H1 (cell line): ENCODE measurements around the gene GDAP2. TPM values are rescaled to one million over a fixed set of nuclear protein-coding genes. Genes with fewer than 3 reads are reported as not detected.

ENCODE experiments used
- CTCF ChIA-PET: fragments of 300-600 bp; sonication (Branson Sonifier 250); formaldehyde crosslinking; loops from one replicate; lab custom pipeline; 2021; ENCODE audit not compliant: partially characterized antibody; lab: Charles Lee
- POLR2A ChIA-PET: fragments of 300-600 bp; sonication (Branson Sonifier 250); formaldehyde crosslinking; loops from one replicate; lab custom pipeline; 2021; ENCODE audit warnings: inconsistent platforms; ENCODE audit not compliant: partially characterized antibody; lab: Charles Lee
- DNase-seq, 2 experiments: peaks; one replicate each; pipeline versions ENCODE4 v3.0.0 to v3.0.0-alpha.2; 2010 to 2022; ENCODE audit warnings: low spot score in 2 of 2, low read depth in 1 of 2, mixed read lengths in 1 of 2
- FAIRE-seq: peaks from 2 replicates; lab custom pipeline; 2011; peaks lifted over from hg19 to GRCh38; lab: Jason Lieb, UNC
- H2AFZ ChIP-seq: 2 replicates; pipeline ENCODE4 v1.8.1; 2012; ENCODE audit warnings: low read length, inconsistent platforms
- H2AK5ac ChIP-seq: 2 replicates; pipeline ENCODE4 v1.6.1; 2013; ENCODE audit warnings: low read depth, low read length
- H2BK120ac ChIP-seq: replicated peaks from 2 replicates; pipeline ENCODE3; 2013; ENCODE audit warnings: low read depth, low read length, inconsistent platforms
- H2BK12ac ChIP-seq: 2 replicates; pipeline ENCODE4 v1.6.1; 2013; ENCODE audit warnings: low read depth, low read length
- H2BK15ac ChIP-seq: 2 replicates; pipeline ENCODE4 v1.6.1; 2013; ENCODE audit warnings: low read length
- H2BK20ac ChIP-seq: 2 replicates; pipeline ENCODE4 v1.6.1; 2013; ENCODE audit warnings: low read length
- H2BK5ac ChIP-seq: 2 replicates; pipeline ENCODE4 v1.6.1; 2013; ENCODE audit warnings: low read depth, low read length
- H3K14ac ChIP-seq: 2 replicates; pipeline ENCODE4 v1.6.1; 2013; ENCODE audit warnings: inconsistent platforms; ENCODE audit not compliant: insufficient read length
- H3K18ac ChIP-seq: 2 replicates; pipeline ENCODE4 v1.6.1; 2013; ENCODE audit warnings: low read length; ENCODE audit errors: extremely low read depth
- H3K23ac ChIP-seq: 2 replicates; pipeline ENCODE4 v1.6.1; 2013; ENCODE audit warnings: inconsistent platforms; ENCODE audit not compliant: insufficient read length
- H3K23me2 ChIP-seq: 2 replicates; pipeline ENCODE4 v1.6.1; 2013; ENCODE audit warnings: low read depth, low read length
- H3K27ac ChIP-seq: 2 replicates; pipeline ENCODE4 v1.6.1; 2011; ENCODE audit warnings: low read depth, low read length, inconsistent platforms
- H3K27me3 ChIP-seq, 4 experiments: replicated peaks in 1 of 4; 1 replicate in 1 of 4; 2 replicates in 3 of 4; pipeline versions ENCODE4 v1.6.1 to v1.8.1; 2011 to 2013; ENCODE audit warnings: low read length in 3 of 4, mild to moderate bottlenecking in 3 of 4, inconsistent platforms in 2 of 4, mixed read lengths in 2 of 4, moderate library complexity in 1 of 4; ENCODE audit not compliant: control insufficient read depth in 3 of 4, insufficient read depth in 3 of 4; ENCODE audit errors: extremely low read depth in 1 of 4
- H3K36me3 ChIP-seq, 4 experiments: 2 replicates each; pipeline versions ENCODE4 v1.6.1 to v1.8.1; 2011 to 2013; ENCODE audit warnings: mild to moderate bottlenecking in 4 of 4, low read length in 3 of 4, moderate library complexity in 2 of 4, control low read depth in 1 of 4, inconsistent platforms in 1 of 4; ENCODE audit not compliant: insufficient read depth in 4 of 4, control insufficient read depth in 2 of 4
- H3K4ac ChIP-seq: replicated peaks from 2 replicates; pipeline ENCODE3; 2013; ENCODE audit warnings: low read length, low read depth, mixed read lengths, inconsistent platforms; ENCODE audit not compliant: insufficient read length
- H3K4me1 ChIP-seq, 4 experiments: replicated peaks in 1 of 4; 1 replicate in 1 of 4; 2 replicates in 3 of 4; pipeline versions ENCODE4 v1.6.1 to v1.8.1; 2011 to 2013; ENCODE audit warnings: low read length in 3 of 4, inconsistent platforms in 2 of 4, mixed read lengths in 1 of 4; ENCODE audit not compliant: insufficient read depth in 4 of 4, control insufficient read depth in 3 of 4
- H3K4me2 ChIP-seq, 2 experiments: 2 replicates each; pipeline versions ENCODE4 v1.6.1 to v1.8.1; 2011 to 2013; ENCODE audit warnings: low read depth in 2 of 2, low read length in 2 of 2, control low read depth in 1 of 2, inconsistent platforms in 1 of 2, mild to moderate bottlenecking in 1 of 2; ENCODE audit not compliant: insufficient read depth in 1 of 2
- H3K4me3 ChIP-seq, 4 experiments: fragments of 200-600, 300-600 bp in 1 of 4; sonication (generic), shearing (Covaris generic), sonication (Bioruptor Twin) in 1 of 4; 2 replicates each; pipeline versions ENCODE4 v1.5.1 to v1.8.1; 2011 to 2016; ENCODE audit warnings: low read length in 4 of 4, low read depth in 3 of 4, control low read depth in 2 of 4, inconsistent platforms in 2 of 4, mild to moderate bottlenecking in 2 of 4, mixed read lengths in 1 of 4, moderate library complexity in 1 of 4; ENCODE audit not compliant: insufficient read depth in 2 of 4; ENCODE audit errors: extremely low read depth in 1 of 4
- H3K56ac ChIP-seq: replicated peaks from 2 replicates; pipeline ENCODE3; 2013; ENCODE audit warnings: low read depth, mild to moderate bottlenecking, mixed read lengths, low read length, inconsistent platforms; ENCODE audit not compliant: insufficient read length
- H3K79me1 ChIP-seq: 2 replicates; pipeline ENCODE4 v1.6.1; 2013; ENCODE audit warnings: low read depth, low read length, control low read depth
- H3K79me2 ChIP-seq, 2 experiments: 2 replicates each; pipeline versions ENCODE4 v1.6.1 to v1.8.1; 2012 to 2013; ENCODE audit warnings: low read length in 2 of 2, mild to moderate bottlenecking in 2 of 2, inconsistent platforms in 1 of 2; ENCODE audit not compliant: insufficient read depth in 2 of 2, control insufficient read depth in 1 of 2
- H3K9ac ChIP-seq, 4 experiments: replicated peaks in 1 of 4; 1 replicate in 1 of 4; 2 replicates in 3 of 4; pipeline versions ENCODE4 v1.6.1 to v1.8.1; 2011 to 2013; ENCODE audit warnings: low read depth in 3 of 4, low read length in 3 of 4, control low read depth in 2 of 4, mild to moderate bottlenecking in 2 of 4, moderate library complexity in 2 of 4, inconsistent platforms in 1 of 4; ENCODE audit errors: extremely low read depth in 1 of 4
- H3K9me3 ChIP-seq, 2 experiments: 2 replicates each; pipeline versions ENCODE4 v1.6.1 to v1.8.1; 2012 to 2013; ENCODE audit warnings: mild to moderate bottlenecking in 2 of 2, moderate library complexity in 2 of 2, control low read depth in 1 of 2, inconsistent platforms in 1 of 2, low read depth in 1 of 2, low read length in 1 of 2, mixed read lengths in 1 of 2; ENCODE audit not compliant: insufficient read depth in 2 of 2
- H4K20me1 ChIP-seq, 2 experiments: replicated peaks in 1 of 2; 2 replicates each; pipeline versions ENCODE3 to v1.8.1; 2011 to 2013; ENCODE audit warnings: inconsistent platforms in 2 of 2, low read length in 2 of 2, mild to moderate bottlenecking in 1 of 2; ENCODE audit not compliant: insufficient read depth in 2 of 2, control insufficient read depth in 1 of 2
- H4K5ac ChIP-seq: 2 replicates; pipeline ENCODE4 v1.6.1; 2013; ENCODE audit warnings: low read length, low read depth, mixed read lengths, inconsistent platforms; ENCODE audit not compliant: insufficient read length
- H4K8ac ChIP-seq: 2 replicates; pipeline ENCODE4 v1.8.0; 2013; ENCODE audit warnings: mild to moderate bottlenecking, moderate library complexity, low read length, inconsistent platforms; ENCODE audit not compliant: insufficient read depth; ENCODE audit errors: extremely low read depth
- H4K91ac ChIP-seq: replicated peaks from 2 replicates; pipeline ENCODE3; 2013; ENCODE audit warnings: low read length, mixed read lengths, inconsistent platforms; ENCODE audit not compliant: insufficient read length
- RAD21 ChIP-seq, 2 experiments: IDR thresholded peaks in 1 of 2; conservative IDR thresholded peaks in 1 of 2; 2 replicates each; pipeline ENCODE4 v1.6.1; 2011; ENCODE audit warnings: low read depth in 2 of 2, low read length in 2 of 2, improper control_type of control experiment in 1 of 2, inconsistent platforms in 1 of 2, mild to moderate bottlenecking in 1 of 2, moderate library complexity in 1 of 2
- RBBP5 ChIP-seq: IDR thresholded peaks from 2 replicates; pipeline ENCODE4 v1.7.1; 2012; ENCODE audit warnings: low read depth, mild to moderate bottlenecking, inconsistent platforms, low read length, moderate library complexity, borderline replicate concordance
- WGBS, 2 experiments: shearing (Covaris generic) in 1 of 2; methylation state at CpG; one replicate each; pipeline versions ENCODE4 v1.1.6 to v1.1.7; 2013 to 2015; ENCODE audit warnings: low lambda C conversion rate in 2 of 2, mixed read lengths in 2 of 2, inconsistent platforms in 1 of 2, low coverage in 1 of 2, missing lambda C conversion rate in 1 of 2; ENCODE audit not compliant: insufficient replicate concordance in 2 of 2, insufficient coverage in 1 of 2, insufficient read length in 1 of 2; ENCODE audit errors: extremely low coverage in 1 of 2, missing lambda C conversion rate in 1 of 2; 5-methylcytosine and 5-hydroxymethylcytosine counted together
- polyA plus RNA-seq, 7 experiments: library from polyadenylated mRNA; depleted of rRNA in 3 of 7; stranded (reverse) in 5 of 7; unstranded in 2 of 7; fragments of >200 nt in 5 of 7; fragments of 200-250 nt in 2 of 7; gene quantifications; 1 replicate in 5 of 7; 2 replicates in 1 of 7; 4 replicates in 1 of 7; pipeline versions ENCODE4 v1.2.1 to v1.2.3, GENCODE V29; 2011 to 2013; ENCODE audit warnings: missing spikeins in 2 of 7, mixed read lengths in 2 of 7
- total RNA-seq: library from RNA; stranded (reverse); fragmentation: NEBNext Ultra II Directional; extraction: Animal tissue kit (Norgen Biotek cat#: 25700); gene quantifications from 2 replicates; pipeline ENCODE4 v1.2.1, GENCODE V29; 2021
- TF ChIP-seq, protein P1 (sequence below), 3 experiments: IDR thresholded peaks; 1 replicate in 2 of 3; 2 replicates in 1 of 3; pipeline versions ENCODE4 v1.5.1 to v1.6.1; 2011; ENCODE audit warnings: low read length in 3 of 3, mild to moderate bottlenecking in 3 of 3, inconsistent platforms in 2 of 3, low read depth in 1 of 3, moderate library complexity in 1 of 3; ENCODE audit not compliant: insufficient read depth in 1 of 3; ENCODE audit errors: control extremely low read depth in 1 of 3

GDAP2 gene
- total and polyA plus RNA-seq, 2 of the 8 experiments (the other 6 are each of a cell fraction or from before 2014, with no cell fraction given) = 8.6 to 27.8 TPM

DNA sequence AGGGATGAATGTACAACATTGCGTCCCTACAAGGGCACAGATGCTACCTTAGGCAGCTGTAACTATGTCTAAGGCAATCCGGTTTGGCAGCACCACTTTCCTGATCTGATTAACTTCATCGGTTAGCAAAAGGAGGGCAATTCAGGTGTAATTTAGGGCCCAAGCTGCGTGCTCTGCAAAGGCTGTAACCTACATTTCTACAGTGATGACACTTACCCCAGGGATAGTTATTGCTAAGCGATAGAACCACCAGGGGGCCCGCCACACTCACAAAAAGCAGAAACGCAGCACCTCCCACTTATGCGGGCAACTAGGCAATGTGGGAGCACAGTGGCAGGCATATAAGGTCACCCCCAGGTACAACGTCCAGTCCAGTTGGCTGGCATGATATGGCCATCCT, 113.5 kb downstream of the GDAP2 start:
- peak in 1 of 2 experiments; percentile 50 for DNase-seq
- POLR2A ChIA-PET = no interaction called here
- no peak overlapping the region for H4K5ac ChIP-seq

More for the DNA sequence above, 113.5 kb downstream of the GDAP2 start:
- Histone ChIP-seq H3K4me1 (no peaks in the 10 kb centered on the region; a peak in 2 of 7 replicates), H3K4me2 (no peak overlapping the region), H3K79me2 (no peaks in the 10 kb centered on the region), H4K8ac (no peak overlapping the region), H2AFZ (no peak overlapping the region), H3K18ac (no peak overlapping the region), H2AK5ac (no peak overlapping the region), H3K79me1 (no peaks in the 10 kb centered on the region), H3K36me3 (no peaks in the 10 kb centered on the region), H2BK15ac (no peak overlapping the region), H3K23ac (no peak overlapping the region), H3K4me3 (no peak overlapping the region), H3K56ac (no peak overlapping the region), H3K4ac (no peak overlapping the region), H2BK20ac (no peak overlapping the region), H4K91ac (no peak overlapping the region), H2BK120ac (no peak overlapping the region), H3K27me3 (no peaks in the 10 kb centered on the region), H3K14ac (no peak overlapping the region), H3K9ac (no peak overlapping the region), H3K23me2 (no peaks in the 10 kb centered on the region), H3K27ac (no peak overlapping the region), H2BK5ac (no peak overlapping the region), H2BK12ac (no peak overlapping the region), H4K20me1 (no peaks in the 10 kb centered on the region), H3K9me3 (peaks cover 0 to under 1% of the 10 kb centered on the region in 2 experiments; a peak in 1 of 4 replicates)
- peak; percentile 40 to 48 for TF ChIP-seq RAD21 (IDR thresholded peaks at IDR 0.05 in 1 of 2, conservative IDR thresholded peaks at IDR 0.05 in 1 of 2; ENCODE audit: low read depth in 2 of 2, low read length in 2 of 2)
- no peak for TF ChIP-seq RBBP5
- TF ChIP-seq, protein P1, sequence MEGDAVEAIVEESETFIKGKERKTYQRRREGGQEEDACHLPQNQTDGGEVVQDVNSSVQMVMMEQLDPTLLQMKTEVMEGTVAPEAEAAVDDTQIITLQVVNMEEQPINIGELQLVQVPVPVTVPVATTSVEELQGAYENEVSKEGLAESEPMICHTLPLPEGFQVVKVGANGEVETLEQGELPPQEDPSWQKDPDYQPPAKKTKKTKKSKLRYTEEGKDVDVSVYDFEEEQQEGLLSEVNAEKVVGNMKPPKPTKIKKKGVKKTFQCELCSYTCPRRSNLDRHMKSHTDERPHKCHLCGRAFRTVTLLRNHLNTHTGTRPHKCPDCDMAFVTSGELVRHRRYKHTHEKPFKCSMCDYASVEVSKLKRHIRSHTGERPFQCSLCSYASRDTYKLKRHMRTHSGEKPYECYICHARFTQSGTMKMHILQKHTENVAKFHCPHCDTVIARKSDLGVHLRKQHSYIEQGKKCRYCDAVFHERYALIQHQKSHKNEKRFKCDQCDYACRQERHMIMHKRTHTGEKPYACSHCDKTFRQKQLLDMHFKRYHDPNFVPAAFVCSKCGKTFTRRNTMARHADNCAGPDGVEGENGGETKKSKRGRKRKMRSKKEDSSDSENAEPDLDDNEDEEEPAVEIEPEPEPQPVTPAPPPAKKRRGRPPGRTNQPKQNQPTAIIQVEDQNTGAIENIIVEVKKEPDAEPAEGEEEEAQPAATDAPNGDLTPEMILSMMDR (IDR thresholded peaks at IDR 0.05; ENCODE audit: control extremely low read depth in 1 of 3, insufficient read depth in 1 of 3, low read depth in 1 of 3, low read length in 3 of 3) = peak in 2 of 3 experiments; percentile 1 to 26; a peak in 2 of 4 replicates
- FAIRE-seq = no peak
- WGBS, 2 experiments = 78% methylated on average over 9 of the region's 9 CpGs; no CpG with 5 or more reads in 1 of the 2 experiments
- CTCF ChIA-PET = interaction anchor here (0.7 to 3.5 kb wide), 6 partner anchors 8 to 281 kb away, joined by 3 to 15 read pairs (median 4); no protein-coding TSS in a partner anchor
